Nephron (organoid): Measurements from ENCODE around the gene CBX4.
A peak's percentile ranks its signal among the peaks of the same experiment; 100 is the strongest.

Experiments
- H3K27ac Mint-ChIP-seq, 3 experiments: 2 replicates each; pipeline ENCODE4 v1.8.0; 2020; ENCODE audit warnings: mixed read lengths in 3 of 3, mild to moderate bottlenecking in 2 of 3, moderate library complexity in 1 of 3
- H3K27me3 Mint-ChIP-seq: 2 replicates; pipeline ENCODE4 v1.8.0; 2021; ENCODE audit warnings: low read depth, mild to moderate bottlenecking, moderate library complexity, mixed read lengths
- H3K36me3 Mint-ChIP-seq: 2 replicates; pipeline ENCODE4 v1.8.0; 2020; ENCODE audit warnings: low read depth, mixed read lengths
- H3K4me1 Mint-ChIP-seq: 2 replicates; pipeline ENCODE4 v1.8.0; 2020; ENCODE audit warnings: mixed read lengths
- H3K4me3 Mint-ChIP-seq, 3 experiments: 2 replicates each; pipeline ENCODE4 v1.8.0; 2020; ENCODE audit warnings: mild to moderate bottlenecking in 3 of 3, mixed read lengths in 3 of 3, moderate library complexity in 2 of 3
- H3K9me3 Mint-ChIP-seq: 2 replicates; pipeline ENCODE4 v1.8.0; 2020; ENCODE audit warnings: mixed read lengths
- TF ChIP-seq, protein P1 (sequence below), 3 experiments: fragments of 200-600 bp; sonication (generic); IDR thresholded peaks; one replicate each; pipeline ENCODE4 v1.5.0; 2021; ENCODE audit warnings: antibody characterized with exemption in 3 of 3; ENCODE audit not compliant: unreplicated experiment in 3 of 3

The CBX4 gene

DNA sequence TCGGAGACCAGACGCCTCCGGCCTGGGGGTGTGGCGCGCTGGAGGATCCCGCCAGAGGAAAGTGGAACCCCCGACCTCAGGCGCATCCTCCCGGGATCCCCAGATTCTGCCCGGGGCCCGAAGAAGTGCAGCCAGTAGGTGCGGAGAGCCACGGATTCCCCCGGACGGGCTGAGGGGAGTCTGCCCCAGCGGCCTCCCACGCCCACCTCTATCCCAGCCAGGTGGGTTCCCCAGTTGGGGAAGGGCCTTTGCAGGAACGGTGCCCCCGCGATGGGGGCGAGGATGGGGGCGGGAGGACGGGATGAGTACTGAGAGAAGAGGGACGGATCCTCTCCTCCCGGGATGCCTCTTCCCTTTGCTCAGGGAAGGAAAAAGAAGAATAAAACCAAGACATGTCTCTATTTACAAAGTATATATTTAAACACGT lies 47.5 kb downstream of the CBX4 start:
- H3K27me3 Mint-ChIP-seq, result peaks cover 79% of the 10 kb centered on the region
- H3K4me3 Mint-ChIP-seq, result peak overlapping the region; percentile 72 to 80 (median 76)
- no peak overlapping the region for H3K27ac Mint-ChIP-seq
- no peaks in the 10 kb centered on the region for H3K36me3 Mint-ChIP-seq
- no peaks in the 10 kb centered on the region for H3K9me3 Mint-ChIP-seq
- H3K4me1 Mint-ChIP-seq, result peaks cover 38% of the 10 kb centered on the region
- TF ChIP-seq, protein P1, sequence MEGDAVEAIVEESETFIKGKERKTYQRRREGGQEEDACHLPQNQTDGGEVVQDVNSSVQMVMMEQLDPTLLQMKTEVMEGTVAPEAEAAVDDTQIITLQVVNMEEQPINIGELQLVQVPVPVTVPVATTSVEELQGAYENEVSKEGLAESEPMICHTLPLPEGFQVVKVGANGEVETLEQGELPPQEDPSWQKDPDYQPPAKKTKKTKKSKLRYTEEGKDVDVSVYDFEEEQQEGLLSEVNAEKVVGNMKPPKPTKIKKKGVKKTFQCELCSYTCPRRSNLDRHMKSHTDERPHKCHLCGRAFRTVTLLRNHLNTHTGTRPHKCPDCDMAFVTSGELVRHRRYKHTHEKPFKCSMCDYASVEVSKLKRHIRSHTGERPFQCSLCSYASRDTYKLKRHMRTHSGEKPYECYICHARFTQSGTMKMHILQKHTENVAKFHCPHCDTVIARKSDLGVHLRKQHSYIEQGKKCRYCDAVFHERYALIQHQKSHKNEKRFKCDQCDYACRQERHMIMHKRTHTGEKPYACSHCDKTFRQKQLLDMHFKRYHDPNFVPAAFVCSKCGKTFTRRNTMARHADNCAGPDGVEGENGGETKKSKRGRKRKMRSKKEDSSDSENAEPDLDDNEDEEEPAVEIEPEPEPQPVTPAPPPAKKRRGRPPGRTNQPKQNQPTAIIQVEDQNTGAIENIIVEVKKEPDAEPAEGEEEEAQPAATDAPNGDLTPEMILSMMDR (IDR thresholded peaks at IDR 0.05; ENCODE audit: unreplicated experiment in 3 of 3), result no peak

DNA sequence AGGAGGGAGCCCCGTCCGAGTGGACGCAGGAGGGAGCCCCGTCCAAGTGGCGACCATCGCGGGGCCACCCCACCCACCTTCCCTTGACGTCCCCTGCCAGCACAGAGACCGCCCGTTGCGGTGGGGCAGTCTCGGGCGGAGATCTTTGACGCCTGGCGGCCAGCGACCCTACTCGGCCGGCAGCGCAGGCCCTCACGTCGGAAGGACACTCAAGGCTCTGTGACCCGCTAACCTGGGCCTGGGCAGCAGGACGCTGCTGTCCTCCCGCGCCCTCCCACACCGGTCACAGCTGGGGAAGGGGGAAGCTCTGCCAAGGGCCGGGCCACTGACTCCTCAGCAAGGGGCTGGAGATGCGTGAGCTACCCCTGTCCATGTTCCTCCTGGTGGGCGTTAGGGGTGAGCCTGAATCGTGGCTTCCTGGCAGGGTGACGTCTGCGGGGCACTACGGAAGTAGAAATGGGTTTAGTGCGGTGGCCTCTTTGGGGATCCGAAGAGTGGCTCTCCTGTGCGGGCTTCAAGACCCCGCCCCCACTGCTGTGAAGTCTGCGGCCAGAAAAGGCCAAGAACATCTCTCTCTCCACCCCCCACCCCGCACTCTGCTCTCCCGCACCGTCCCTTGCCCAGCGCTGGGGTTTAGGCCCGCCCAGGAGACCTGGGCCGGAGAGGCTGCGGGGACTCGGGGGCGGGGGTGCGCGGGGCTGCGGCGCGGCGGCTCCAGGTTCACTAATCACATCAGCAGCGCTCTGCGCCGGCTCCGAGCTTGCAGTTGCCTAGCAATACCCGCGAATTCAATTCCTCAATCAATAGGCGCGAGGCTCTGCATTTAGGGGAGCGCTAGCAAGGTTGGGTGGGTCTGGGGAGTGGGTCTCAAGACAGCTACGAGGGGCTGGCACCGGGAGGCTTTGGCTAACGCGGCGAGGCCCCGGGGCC lies 48.2 kb downstream of the CBX4 start:
- Mint-ChIP-seq H3K4me3 (peak overlapping the region; percentile 31 to 56 (median 32)), H3K4me1 (peaks cover 38% of the 10 kb centered on the region), H3K36me3 (no peaks in the 10 kb centered on the region), H3K27ac (no peak overlapping the region), H3K27me3 (peaks cover 85% of the 10 kb centered on the region), H3K9me3 (no peaks in the 10 kb centered on the region)
- TF ChIP-seq, protein P1 (IDR thresholded peaks at IDR 0.05; ENCODE audit: unreplicated experiment in 3 of 3), result no peak

DNA sequence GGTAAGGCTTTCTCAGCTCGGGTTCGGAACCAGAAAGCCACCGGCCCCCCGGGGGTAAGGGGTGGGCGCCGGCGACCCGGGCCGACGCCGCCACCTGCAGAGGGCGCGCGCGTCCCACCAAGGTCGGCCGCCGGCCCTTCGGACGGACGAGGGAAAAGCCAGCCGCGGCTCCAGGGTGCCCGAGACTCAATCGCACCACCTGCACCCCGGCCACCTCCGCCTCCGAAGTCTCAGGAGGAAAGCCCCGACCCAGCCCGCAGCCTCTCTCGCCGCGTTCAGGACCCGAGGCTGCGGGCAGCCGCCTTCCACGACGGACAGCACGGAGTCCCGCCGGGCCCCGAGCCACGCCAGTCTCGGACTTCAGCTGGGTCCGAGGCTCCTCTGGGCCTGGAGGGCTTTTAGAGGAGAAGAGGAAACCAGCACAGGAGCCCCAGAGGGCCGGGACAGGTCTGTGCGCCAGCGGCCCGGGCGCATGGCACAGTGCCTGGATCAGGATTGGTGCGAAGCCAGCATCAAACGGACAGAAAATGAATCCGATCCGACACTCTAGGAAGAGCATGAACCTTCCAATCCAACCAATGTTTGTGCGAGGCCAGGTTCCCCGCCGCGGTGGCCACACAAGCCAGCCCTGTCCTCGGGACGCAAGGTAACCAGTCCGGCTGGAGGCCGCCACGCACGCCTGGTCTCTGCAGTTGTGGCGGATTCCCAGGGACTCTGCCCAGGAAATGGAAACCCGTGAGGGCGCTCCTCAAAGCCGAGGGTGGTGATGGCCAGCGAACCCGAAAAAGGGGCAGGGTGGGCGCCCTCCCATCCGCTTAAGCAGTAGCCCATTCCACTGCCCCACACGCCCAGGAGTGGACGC lies 49.1 kb downstream of the CBX4 start:
- TF ChIP-seq, protein P1 (IDR thresholded peaks at IDR 0.05; ENCODE audit: unreplicated experiment in 3 of 3), result peak; percentile 74 to 92 (median 75)

GRCh38 chr17:79788989-79789942 lies 50.0 kb downstream of the CBX4 start:
- Mint-ChIP-seq H3K4me3 (peak overlapping the region; percentile 52 to 75 (median 73)), H3K9me3 (no peaks in the 10 kb centered on the region), H3K36me3 (peaks cover 8% of the 10 kb centered on the region), H3K27ac (no peak overlapping the region), H3K4me1 (peaks cover 33% of the 10 kb centered on the region), H3K27me3 (peaks cover 76% of the 10 kb centered on the region)
- TF ChIP-seq, protein P1 (IDR thresholded peaks at IDR 0.05; ENCODE audit: unreplicated experiment in 3 of 3), result no peak

More for the DNA sequence above, 49.1 kb downstream of the CBX4 start:
- H3K27ac Mint-ChIP-seq, result no peak overlapping the region
- peaks cover 33% of the 10 kb centered on the region for H3K4me1 Mint-ChIP-seq
- no peaks in the 10 kb centered on the region for H3K9me3 Mint-ChIP-seq
- H3K4me3 Mint-ChIP-seq, result peak overlapping the region in 1 of 3 experiments; percentile 14
- H3K27me3 Mint-ChIP-seq, result peaks cover 80% of the 10 kb centered on the region
- peaks cover 3% of the 10 kb centered on the region for H3K36me3 Mint-ChIP-seq

DNA sequence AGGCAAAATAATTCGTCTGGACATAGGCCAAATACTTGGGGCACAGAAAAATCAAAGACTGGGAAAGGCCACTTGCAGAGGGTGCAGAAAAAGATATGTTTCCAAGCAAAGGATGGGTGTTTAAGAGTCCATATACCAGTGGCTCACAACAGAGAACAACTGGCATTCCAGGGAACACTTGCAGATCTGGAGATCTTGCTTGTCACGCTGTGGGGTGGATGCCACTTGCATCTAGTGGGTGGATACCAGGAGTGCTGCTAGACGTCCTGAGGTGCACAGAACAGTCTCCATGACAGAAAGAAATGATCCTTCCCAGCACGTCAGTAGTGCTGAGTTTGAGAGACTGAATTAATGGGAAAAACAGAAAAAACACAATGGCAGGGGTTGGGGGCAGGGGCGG lies 50.8 kb downstream of the CBX4 start:
- peaks cover 27% of the 10 kb centered on the region for H3K4me1 Mint-ChIP-seq
- TF ChIP-seq, protein P1 (IDR thresholded peaks at IDR 0.05; ENCODE audit: unreplicated experiment in 3 of 3), result no peak
- no peaks in the 10 kb centered on the region for H3K9me3 Mint-ChIP-seq
- H3K36me3 Mint-ChIP-seq, result peaks cover 11% of the 10 kb centered on the region
- H3K27ac Mint-ChIP-seq, result no peak overlapping the region
- H3K4me3 Mint-ChIP-seq, result peak overlapping the region in 1 of 3 experiments; percentile 10
- peaks cover 73% of the 10 kb centered on the region for H3K27me3 Mint-ChIP-seq
